Posterior cingulate gyrus (tissue), 11 donors: ENCODE data around the gene ACSS1.
"Not testable (repeated sequence)": the region's sequence is repeated elsewhere in the genome, so short reads cannot be mapped to it uniquely, and the experiment has no call there.

ENCODE experiments used
- DNase-seq, 10 donors: peaks; one replicate each; pipeline versions ENCODE4 v3.0.0 to v3.0.0-alpha.2; 2020 to 2021; ENCODE audit warnings: mixed read lengths in 3 of 10
- intact Hi-C: fragments of 100-400 bp; cut with DNase I; formaldehyde crosslinking; loops from one replicate; pipeline ENCODE4 v1.15.1; 2023

The ACSS1 gene

DNA sequence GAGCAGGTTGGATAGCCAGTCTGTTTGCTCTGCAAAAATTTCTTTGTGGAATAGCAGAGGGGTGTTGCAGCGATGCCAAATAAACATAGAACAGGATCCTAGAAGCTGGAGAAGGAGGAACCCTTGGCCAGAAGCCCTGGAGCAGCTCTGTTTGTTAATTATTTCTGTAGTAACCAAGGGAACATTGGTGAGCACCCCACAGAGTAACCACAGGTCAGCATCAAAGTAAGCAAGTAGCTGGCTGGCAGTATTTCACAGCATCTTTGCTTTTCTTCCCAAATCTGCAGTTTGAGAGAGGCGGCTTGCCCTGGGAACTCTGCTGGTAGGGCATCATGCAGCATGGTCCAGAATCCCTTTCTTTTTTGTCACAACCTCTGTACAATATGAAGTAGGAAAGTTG, 52.7 kb downstream of the ACSS1 start:
- DNase-seq, result peak in 2 of 10 donors; percentile 50 to 66
- intact Hi-C loops, result no loop called here

DNA sequence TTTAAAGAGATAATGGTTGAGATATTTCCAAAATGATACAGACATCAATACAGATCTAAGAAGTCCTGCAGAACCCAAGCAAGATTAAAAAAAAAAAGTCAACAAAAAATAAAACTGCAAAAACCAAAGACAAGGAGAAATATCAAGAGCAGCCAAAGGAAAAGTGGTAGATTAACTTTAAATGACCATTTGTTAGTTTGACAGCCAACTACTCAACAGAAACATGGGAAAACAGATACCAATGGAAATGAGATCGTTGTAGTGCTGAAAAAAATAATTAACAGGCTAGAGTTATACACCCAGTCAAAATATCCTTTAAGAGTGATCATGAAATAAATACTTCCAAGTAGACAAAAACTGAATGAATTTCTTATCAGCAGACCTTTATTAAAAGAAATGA, 54.9 kb downstream of the ACSS1 start:
- DNase-seq, result no peak
- intact Hi-C loops, result no loop called here

DNA sequence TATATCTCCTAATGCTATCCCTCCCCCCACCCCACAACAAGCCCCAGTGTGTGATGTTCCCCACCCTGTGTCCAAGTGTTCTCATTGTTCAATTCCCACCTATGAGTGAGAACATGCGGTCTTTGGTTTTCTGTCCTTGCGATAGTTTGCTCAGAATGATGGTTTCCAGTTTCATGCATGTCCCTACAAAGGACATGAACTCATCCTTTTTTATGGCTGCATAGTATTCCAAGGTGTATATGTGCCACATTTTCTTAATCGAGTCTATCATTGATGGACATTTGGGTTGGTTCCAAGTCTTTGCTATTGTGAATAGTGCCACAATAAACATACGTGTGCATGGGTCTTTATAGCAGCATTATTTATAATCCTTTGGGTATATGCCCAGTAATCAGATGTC, 56.6 kb downstream of the ACSS1 start:
- DNase-seq, intact Hi-C loops: not testable (repeated sequence)

- DNase-seq, result peak in 3 of 10 donors; percentile 42 to 83 (median 67)
- intact Hi-C loops, result no loop called here
Observed at GRCh38 chr20:25000268-25000801, 57.6 kb downstream of the ACSS1 start.

DNA sequence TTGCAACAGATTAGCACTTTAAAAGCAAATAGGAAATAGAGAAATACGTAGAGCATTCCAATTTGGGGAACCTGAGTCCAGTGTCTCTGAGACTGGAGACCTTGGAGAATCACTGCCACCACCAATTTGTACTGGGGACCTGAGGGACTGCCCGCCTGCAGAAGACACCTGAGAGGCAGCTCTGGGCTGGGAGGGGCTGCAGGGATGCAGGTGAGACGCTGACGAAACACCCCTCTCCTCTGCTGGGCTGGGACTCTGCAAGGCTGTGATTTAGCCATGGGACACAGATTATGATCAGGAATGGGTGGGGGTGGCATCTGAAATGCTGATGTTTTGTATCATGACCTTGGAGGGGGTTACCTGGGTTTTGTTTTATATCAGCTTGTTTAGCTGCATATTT, 58.4 kb downstream of the ACSS1 start:
- intact Hi-C loops, result loop anchor here (5.0 kb wide), 1 partner anchor 398 kb away; no protein-coding TSS in a partner anchor
- peak in 2 of 10 donors; percentile 39 to 60 for DNase-seq

DNA sequence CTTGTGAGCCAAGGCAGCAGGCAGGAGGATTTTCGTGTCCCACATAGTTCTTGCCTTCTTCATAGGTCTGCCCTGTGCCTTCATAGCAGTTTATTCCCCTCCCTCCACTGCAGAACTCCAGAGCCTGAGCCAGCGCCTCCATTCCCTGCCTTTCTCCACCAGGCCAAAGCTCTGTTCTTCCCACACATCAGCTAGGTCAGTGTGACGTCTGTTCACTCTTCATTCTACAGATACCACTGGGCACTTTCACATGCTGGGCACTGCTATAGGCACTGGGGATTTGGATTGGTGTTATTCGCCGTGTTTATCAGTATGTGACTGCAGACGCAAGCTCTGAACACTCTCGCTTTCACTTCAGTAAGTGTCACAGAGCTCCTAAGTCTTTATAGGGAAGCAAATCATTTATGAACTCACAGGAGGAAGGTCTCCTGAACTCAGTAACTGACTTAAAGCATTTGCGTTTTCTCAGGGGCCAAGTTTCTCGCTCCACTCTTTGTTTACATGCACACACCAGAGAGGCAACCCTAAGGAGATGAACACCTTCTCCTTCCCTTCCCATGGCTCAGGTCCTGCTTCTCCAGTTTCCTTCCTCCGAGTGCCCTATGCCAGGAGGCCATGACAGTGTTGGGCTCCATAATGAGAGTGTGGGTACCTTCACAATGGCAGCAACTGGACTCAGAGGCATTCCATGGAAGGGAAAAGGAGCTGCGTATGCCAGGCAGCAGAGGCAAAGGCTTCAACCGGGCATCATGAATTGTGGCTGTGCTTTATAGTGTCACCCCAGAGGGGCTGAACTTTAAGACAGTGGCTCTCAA, 59.1 kb downstream of the ACSS1 start:
- intact Hi-C loops, result loop anchor here (5.0 kb wide), 1 partner anchor 398 kb away; no protein-coding TSS in a partner anchor
- peak in 2 of 10 donors; percentile 27 to 34 for DNase-seq

DNA sequence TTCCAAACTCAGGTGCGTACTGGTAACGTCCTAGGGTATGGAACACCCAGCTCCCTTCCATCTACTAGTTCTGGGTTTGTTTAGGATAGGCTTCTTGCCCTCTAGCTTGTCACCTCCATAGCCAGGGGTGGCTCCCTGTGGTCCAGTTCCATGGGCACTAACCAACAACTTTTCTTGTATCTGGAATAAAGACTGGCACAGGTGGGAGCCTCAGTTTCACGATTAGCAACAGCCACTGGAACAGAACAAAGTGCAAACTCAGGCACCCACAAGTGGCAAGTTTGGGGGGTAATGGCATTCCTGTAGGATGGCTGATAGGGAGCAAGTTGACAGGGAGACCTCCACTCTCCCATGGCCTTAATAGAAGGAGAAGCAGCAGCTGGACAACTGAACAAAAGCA, 59.8 kb downstream of the ACSS1 start:
- intact Hi-C loops, result loop anchor here (5.0 kb wide), 1 partner anchor 399 kb away; no protein-coding TSS in a partner anchor

GRCh38 chr20:24996449-24997377, 61.2 kb downstream of the ACSS1 start:
- peak in 1 of 10 donors; percentile 49 for DNase-seq

More for the DNA sequence above, 59.8 kb downstream of the ACSS1 start:
- peak in 1 of 10 donors; percentile 16 for DNase-seq

GRCh38 chr20:24995741-24996448, 62.0 kb downstream of the ACSS1 start:
- intact Hi-C loops, result loop anchor here (1.0 to 5.0 kb wide), 4 partner anchors 37 to 401 kb away; no protein-coding TSS in a partner anchor
- DNase-seq, result peak in 1 of 10 donors; percentile 70

More at GRCh38 chr20:24996449-24997377, 61.2 kb downstream of the ACSS1 start:
- intact Hi-C loops, result loop anchor here (5.0 kb wide), 1 partner anchor 401 kb away; no protein-coding TSS in a partner anchor

DNA sequence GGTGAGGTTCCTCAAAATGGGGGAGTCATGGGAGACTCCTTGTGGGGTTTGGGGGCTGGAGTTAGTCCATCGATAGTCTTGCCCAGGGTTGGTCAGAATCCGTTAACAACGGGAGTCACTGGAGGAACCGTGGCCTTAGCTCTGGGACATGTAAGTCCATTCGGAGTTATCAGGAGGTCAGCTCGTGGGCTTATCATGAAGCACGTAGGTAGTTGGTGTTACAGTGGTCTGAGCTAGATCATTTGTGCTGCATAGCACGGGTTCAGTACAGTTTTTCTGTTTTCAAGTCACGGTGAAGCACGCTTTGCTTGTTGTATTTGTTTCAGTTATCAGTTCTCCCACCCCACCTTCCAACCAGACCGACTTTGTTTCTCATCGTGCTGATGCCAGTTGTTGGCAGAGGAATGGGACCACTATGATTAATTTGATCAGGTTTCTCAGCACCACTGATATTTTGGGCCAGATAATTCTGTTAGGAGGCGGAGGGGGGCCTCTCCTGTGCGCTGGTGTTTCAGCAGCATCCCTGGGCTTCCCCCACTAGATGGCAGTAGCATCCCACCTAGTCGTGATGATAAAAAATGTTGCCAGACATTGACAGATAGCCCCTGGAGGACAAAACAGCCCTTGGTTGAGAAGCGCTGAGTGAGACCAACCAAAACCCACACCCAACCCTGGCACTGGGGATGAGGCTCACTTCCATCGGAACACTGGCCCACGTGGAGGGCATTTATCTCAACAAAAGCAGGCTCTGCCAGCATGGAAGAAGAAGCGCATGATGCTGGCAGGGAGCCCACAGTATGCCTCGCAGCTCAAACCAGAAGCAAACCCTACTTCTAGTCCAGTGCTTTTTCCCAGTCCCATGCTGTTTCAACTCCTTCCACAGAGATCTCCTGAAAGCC, 63.2 kb downstream of the ACSS1 start:
- DNase-seq, result peak; percentile 67 to 96 (median 86)

DNA sequence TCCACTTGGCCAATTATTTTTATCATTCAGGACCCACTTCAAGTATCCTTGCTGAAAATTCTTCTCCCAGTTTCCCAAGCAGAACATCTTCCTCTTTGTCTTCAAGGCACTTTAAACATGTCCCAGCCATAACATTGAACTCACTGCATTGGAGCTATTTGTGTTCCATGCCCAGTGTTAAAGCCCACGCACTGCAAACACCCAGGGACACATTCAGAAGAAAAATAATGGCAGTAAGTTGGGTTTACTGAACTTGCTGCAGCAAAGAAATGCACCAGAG, 63.8 kb downstream of the ACSS1 start:
- no peak for DNase-seq
- intact Hi-C loops, result loop anchor here (2.0 to 5.0 kb wide), 3 partner anchors 39 to 203 kb away; partner anchors contain the start of gene ENTPD6

More for the DNA sequence above, 63.2 kb downstream of the ACSS1 start:
- intact Hi-C loops, result loop anchor here (1.0 to 5.0 kb wide), 5 partner anchors 38 to 403 kb away; partner anchors contain the start of gene ENTPD6

DNA sequence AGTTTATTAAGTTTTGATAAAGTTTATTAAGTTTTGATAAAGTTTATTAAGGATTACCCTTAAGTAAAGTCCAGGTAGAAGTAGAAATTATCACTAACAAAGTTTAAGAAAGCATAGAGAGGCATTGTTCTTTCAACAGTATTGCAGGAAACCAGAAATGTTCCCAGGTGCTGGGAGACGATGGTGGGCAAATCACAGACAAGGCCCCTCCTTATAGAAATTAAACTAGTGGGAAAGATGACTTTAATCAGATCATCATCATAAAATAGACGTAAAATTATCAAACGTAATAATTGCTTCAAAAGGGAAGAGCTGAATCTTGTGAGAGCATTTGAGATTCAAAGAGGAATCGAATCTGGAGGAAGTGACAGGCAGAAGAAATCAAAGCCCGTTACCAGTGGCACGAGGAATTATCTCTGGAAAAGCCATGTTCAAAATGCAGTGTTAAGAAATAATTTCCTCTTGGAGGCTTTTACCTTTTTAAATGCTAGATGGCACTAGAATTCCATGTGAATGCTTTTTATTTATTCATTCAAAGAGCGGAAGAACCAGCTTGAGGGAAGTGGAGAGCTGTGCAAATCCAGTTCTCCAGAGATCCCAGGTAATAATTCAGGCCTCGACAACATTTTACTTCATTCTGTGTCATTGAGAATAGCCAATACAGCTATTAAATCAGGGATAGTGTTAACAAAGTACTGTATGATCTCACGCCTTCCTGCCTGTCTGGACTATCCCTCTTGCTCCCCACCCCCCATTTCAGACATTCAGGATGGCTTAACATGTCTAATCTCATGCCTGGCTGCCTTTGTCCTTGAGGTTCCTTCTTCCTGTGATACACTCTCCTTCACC, 64.4 kb downstream of the ACSS1 start:
- DNase-seq, result peak in 1 of 10 donors; percentile 12
- intact Hi-C loops, result loop anchor here (2.0 to 5.0 kb wide), 3 partner anchors 39 to 204 kb away; partner anchors contain the start of gene ENTPD6

GRCh38 chr20:24992487-24993205, 65.3 kb downstream of the ACSS1 start, which contains the start of gene APMAP:
APMAP (minus strand) TSS chr20:24992751; CDS start chr20:24992688, 63 bp downstream.
- DNase-seq, result peak; percentile 93 to 99 (median 97)
- intact Hi-C loops, result loop anchor here (5.0 kb wide), 1 partner anchor 205 kb away; the partner anchor contains the start of gene ENTPD6

DNA sequence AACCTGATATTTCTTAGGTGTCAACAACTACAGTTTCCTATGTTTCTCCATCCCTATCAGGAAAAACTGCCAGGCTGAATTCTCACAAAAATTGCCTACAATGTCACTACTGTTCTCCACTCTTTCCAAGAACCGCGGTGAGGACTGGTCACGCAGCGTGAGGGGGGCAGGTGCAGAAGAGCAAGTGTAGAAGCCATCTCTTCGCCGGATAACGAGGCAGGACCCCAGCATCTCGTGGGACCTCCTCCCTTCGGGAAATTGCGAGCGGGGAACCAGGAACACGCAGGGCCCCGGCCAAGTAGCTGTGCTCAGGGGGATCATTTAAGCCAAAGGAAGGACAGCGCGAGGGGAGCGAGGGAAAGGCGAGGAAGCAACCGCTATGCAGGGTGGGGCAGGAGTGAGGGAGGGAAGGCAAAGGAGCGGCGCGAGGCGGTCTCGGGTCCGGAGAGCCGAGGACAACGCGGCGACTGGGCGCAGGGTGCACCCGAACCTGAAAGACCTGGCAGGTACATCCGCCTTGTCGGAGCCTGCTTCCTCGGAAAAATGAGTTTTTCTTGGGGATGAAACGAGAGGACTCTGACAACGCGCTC, 65.9 kb downstream of the ACSS1 start:
- DNase-seq, result peak in 1 of 10 donors; percentile 90
- intact Hi-C loops, result loop anchor here (5.0 kb wide), 1 partner anchor 205 kb away; the partner anchor contains the start of gene ENTPD6

GRCh38 chr20:24990810-24991252, 67.1 kb downstream of the ACSS1 start:
- intact Hi-C loops, result loop anchor here (5.0 kb wide), 1 partner anchor 206 kb away; the partner anchor contains the start of gene ENTPD6
- DNase-seq, result peak in 1 of 10 donors; percentile 20

DNA sequence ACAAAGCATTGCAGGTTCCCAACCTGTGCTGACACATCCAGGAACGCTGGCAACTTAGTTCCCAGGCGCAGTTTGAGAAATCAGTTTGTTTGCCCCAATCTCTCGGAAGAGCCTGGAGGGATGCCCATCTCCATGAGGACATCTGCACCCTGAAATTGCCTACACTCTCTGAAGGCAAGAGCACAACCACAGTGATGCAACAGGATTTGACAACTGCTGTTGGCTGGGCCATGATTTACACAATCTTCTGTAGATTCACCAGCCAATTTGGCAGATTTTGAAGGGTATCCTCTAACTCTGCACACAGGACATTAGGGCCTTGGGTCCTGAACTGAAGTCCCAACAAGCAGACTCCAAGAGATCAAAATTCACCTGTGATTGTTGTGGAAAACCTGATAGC, 68.8 kb downstream of the ACSS1 start:
- intact Hi-C loops, result no loop called here
- peak in 3 of 10 donors; percentile 9 to 38 (median 16) for DNase-seq
